ENCODE results near the gene TMEM214. TPM values are rescaled to one million over a fixed set of nuclear protein-coding genes. Genes with fewer than 3 reads are reported as not detected.

Gene TMEM214
- total RNA-seq, 1 experiment from 2014 or later: 77.8 TPM

DNA sequence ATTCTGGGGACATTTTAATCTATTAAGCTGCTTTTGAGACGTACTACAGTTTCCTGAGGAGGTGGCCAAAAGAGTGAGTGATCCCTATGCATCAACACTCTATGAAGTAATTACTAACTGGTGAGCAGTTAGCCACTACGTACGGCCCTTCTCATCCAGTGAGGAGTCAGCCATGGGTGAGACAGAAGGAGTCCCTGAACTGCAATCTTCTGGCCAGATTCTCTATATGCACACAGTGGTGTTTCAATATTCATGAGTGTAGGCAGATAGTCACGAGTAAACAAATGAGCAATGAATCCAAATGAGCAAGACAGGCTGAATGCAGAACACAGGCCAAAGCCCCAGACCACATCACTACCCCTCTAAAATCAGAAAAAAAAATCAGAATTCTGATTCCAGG lies 29.8 kb upstream of the TMEM214 start:
- TF ChIP-seq POLR2AphosphoS5 (IDR thresholded peaks at IDR 0.05; ENCODE audit: low read depth, low read length) (no peak), TCF7L2 (IDR thresholded peaks at IDR 0.05; ENCODE audit: low read depth, low read length) (no peak), SIN3A (IDR thresholded peaks at IDR 0.05; ENCODE audit: borderline replicate concordance, insufficient read depth, low read depth, low read length) (no peak)
- TF ChIP-seq, protein P1, sequence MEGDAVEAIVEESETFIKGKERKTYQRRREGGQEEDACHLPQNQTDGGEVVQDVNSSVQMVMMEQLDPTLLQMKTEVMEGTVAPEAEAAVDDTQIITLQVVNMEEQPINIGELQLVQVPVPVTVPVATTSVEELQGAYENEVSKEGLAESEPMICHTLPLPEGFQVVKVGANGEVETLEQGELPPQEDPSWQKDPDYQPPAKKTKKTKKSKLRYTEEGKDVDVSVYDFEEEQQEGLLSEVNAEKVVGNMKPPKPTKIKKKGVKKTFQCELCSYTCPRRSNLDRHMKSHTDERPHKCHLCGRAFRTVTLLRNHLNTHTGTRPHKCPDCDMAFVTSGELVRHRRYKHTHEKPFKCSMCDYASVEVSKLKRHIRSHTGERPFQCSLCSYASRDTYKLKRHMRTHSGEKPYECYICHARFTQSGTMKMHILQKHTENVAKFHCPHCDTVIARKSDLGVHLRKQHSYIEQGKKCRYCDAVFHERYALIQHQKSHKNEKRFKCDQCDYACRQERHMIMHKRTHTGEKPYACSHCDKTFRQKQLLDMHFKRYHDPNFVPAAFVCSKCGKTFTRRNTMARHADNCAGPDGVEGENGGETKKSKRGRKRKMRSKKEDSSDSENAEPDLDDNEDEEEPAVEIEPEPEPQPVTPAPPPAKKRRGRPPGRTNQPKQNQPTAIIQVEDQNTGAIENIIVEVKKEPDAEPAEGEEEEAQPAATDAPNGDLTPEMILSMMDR (IDR thresholded peaks at IDR 0.05): no peak
- TF ChIP-seq, protein P2, sequence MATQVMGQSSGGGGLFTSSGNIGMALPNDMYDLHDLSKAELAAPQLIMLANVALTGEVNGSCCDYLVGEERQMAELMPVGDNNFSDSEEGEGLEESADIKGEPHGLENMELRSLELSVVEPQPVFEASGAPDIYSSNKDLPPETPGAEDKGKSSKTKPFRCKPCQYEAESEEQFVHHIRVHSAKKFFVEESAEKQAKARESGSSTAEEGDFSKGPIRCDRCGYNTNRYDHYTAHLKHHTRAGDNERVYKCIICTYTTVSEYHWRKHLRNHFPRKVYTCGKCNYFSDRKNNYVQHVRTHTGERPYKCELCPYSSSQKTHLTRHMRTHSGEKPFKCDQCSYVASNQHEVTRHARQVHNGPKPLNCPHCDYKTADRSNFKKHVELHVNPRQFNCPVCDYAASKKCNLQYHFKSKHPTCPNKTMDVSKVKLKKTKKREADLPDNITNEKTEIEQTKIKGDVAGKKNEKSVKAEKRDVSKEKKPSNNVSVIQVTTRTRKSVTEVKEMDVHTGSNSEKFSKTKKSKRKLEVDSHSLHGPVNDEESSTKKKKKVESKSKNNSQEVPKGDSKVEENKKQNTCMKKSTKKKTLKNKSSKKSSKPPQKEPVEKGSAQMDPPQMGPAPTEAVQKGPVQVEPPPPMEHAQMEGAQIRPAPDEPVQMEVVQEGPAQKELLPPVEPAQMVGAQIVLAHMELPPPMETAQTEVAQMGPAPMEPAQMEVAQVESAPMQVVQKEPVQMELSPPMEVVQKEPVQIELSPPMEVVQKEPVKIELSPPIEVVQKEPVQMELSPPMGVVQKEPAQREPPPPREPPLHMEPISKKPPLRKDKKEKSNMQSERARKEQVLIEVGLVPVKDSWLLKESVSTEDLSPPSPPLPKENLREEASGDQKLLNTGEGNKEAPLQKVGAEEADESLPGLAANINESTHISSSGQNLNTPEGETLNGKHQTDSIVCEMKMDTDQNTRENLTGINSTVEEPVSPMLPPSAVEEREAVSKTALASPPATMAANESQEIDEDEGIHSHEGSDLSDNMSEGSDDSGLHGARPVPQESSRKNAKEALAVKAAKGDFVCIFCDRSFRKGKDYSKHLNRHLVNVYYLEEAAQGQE (IDR thresholded peaks at IDR 0.05; ENCODE audit: insufficient read depth in 1 of 2, low read depth in 2 of 2, low read length in 1 of 2): no peak
- H3K36me3 ChIP-seq (ENCODE audit: control insufficient read depth, insufficient read depth, low read length): no peaks in the 10 kb centered on the region
- no TSS peak for BruUV-seq (replicated peaks)
- H3K4me3 ChIP-seq (ENCODE audit: low read depth in 2 of 2, low read length in 2 of 2): no peak overlapping the region
- ChIA-PET POLR2A (no interaction called here), CTCF (no interaction called here)
- H3K27ac ChIP-seq (ENCODE audit: low read length): no peak overlapping the region
- in situ Hi-C loops (cut with HindIII; ENCODE audit: low pct_unique_long_range_greater_than_20kb, low sequenced_read_pairs) (no loop called here), intact Hi-C loops (cut with micrococcal nuclease; ENCODE audit: unreplicated experiment) (no loop called here)
- H3K27me3 ChIP-seq (ENCODE audit: control insufficient read depth, insufficient read depth, low read length): no peaks in the 10 kb centered on the region
- no peaks in the 10 kb centered on the region; the same call in 1 of the 2 replicates for H3K4me1 ChIP-seq (ENCODE audit: control insufficient read depth, insufficient read depth, low read length)
- DNase-seq (ENCODE audit: low read depth, low spot score) (no peak), ATAC-seq (no peak; the same call in 1 of the 2 replicates)
- no peaks in the 10 kb centered on the region for H3K9me3 ChIP-seq (ENCODE audit: control insufficient read depth, insufficient read depth, low read depth, low read length)

DNA sequence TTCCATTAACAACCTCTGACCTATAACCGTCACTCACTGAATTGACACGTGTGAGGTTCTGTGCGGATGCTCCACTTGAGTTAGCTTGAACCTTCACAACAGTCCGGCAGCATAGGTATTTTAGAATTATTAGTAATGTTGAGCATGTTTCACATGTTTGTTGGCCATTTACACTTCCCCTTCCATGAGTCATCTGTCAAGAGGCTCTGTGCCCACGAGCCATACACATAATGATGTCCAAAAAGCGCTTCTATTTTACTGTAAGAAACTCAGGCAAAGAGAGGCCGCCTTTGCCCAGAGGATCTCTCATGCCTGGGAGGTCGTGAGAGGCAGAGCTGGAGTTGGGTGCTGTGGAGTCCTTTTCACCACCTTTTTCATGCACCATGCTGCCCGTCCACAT lies 28.9 kb upstream of the TMEM214 start:
- POLR2A ChIA-PET: no interaction called here
- no peaks in the 10 kb centered on the region; the same call in 1 of the 2 replicates for H3K4me1 ChIP-seq (ENCODE audit: control insufficient read depth, insufficient read depth, low read length)
- DNase-seq (ENCODE audit: low read depth, low spot score): no peak
- no peak for TF ChIP-seq TCF7L2 (IDR thresholded peaks at IDR 0.05; ENCODE audit: low read depth, low read length)
- TF ChIP-seq, protein P2 (IDR thresholded peaks at IDR 0.05; ENCODE audit: insufficient read depth in 1 of 2, low read depth in 2 of 2, low read length in 1 of 2): no peak
- no peaks in the 10 kb centered on the region for H3K27me3 ChIP-seq (ENCODE audit: control insufficient read depth, insufficient read depth, low read length)
- H3K36me3 ChIP-seq (ENCODE audit: control insufficient read depth, insufficient read depth, low read length): no peaks in the 10 kb centered on the region
- BruUV-seq (replicated peaks): no TSS peak
- H3K4me3 ChIP-seq (ENCODE audit: low read depth in 2 of 2, low read length in 2 of 2): no peak overlapping the region
- in situ Hi-C loops (cut with HindIII; ENCODE audit: low pct_unique_long_range_greater_than_20kb, low sequenced_read_pairs) (no loop called here), intact Hi-C loops (cut with micrococcal nuclease; ENCODE audit: unreplicated experiment) (no loop called here)
- CTCF ChIA-PET: no interaction called here
- no peaks in the 10 kb centered on the region for H3K9me3 ChIP-seq (ENCODE audit: control insufficient read depth, insufficient read depth, low read depth, low read length)
- ATAC-seq: no peak
- no peak overlapping the region for H3K27ac ChIP-seq (ENCODE audit: low read length)
